GM19395 (cell line): ENCODE measurements around the gene PRDM16.

ENCODE experiments used
- ATAC-seq: cut with Tn5 transposase; IDR thresholded peaks from one replicate; pipeline ENCODE4 v1.9.1; 2021; ENCODE audit warnings: mild to moderate bottlenecking, moderate library complexity; ENCODE audit not compliant: unreplicated experiment

Gene PRDM16

GRCh38 chr1:3138623-3139151, 69.7 kb downstream of the PRDM16 start:
- ATAC-seq, result no peak

DNA sequence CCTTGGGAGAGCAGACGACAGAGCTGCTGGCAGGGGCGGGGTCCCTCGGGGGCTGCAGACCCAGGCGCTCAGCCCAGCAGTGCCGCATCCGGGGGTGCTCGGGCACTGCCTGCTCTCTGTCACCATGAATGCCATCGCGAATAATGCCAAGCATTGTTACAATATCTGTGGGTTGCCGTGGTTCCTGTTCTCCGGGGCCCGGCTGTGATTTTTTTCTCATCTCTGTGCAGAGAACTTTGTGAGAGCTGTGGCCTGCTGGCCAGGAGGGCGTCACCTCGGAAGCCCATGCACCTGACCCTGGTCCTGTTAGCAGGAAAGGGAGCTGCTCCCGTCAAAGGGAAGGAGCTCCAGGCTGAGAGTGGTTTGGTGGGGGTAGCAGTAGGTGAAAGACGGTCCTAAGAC, 70.4 kb downstream of the PRDM16 start:
- no peak for ATAC-seq

DNA sequence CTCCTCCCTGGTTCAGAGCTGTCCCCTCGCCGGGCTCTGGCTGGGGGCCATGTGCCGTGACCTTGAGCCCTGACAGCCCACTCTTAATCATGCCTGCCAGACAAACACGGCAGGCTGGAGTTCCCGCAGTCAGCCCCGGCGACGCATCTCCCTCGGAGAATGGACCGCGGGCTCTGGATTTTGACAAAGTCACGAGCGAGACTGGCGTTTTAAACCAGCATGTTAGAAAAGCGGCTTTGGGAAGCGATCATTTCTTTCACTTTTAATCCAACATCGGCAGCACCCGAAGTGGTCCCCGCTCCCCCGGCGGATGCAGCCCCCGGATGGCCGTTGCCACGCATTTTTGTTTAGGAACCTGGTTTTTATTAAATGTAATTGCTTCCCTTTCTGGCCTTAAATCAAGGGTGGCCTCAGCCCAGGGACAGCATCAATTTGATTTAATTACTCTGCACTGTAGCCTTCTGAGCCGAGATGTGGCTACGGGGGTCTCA, 70.9 kb downstream of the PRDM16 start:
- ATAC-seq, result no peak

DNA sequence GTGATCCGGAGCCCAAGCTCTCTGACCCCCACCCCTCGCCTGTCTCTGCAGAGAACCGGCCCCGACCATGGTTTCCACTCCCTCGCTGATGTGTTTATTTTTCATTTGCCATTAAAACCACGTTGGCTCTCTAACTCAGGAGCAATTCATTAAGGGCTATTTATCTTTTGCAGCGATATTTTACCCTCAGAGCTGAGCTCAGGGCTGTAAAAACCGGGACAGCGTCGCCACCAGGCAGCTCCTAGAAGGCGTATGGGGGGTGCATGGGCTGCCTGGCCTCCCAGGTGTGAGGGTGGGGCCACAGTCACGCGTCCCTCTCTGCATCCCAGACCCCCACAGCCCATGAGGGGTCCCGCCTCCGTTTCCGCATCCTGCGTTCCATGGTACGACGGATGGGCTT, 71.4 kb downstream of the PRDM16 start:
- ATAC-seq, result no peak

- ATAC-seq, result no peak
Observed at GRCh38 chr1:3141129-3141528, 72.1 kb downstream of the PRDM16 start.

DNA sequence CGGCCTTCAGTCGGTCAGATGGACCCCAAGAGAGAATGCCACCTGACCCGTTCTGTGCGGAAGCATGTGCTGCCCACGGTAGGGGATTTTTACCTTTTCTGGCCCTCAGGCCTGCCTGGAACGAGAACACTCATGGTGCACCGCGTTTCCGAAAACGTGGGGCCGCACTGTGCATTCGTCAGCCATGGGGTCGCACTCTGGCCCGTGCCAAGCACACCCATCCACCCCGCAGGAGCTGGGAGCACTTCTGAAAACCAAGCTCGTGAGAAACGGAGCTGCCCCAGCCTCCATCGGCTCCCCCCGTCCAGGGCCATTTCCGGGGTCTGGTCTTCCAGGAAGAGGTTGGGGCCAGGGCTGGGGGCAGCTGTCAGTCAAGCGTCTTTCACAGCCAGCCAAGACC, 72.8 kb downstream of the PRDM16 start:
- no peak for ATAC-seq

- no peak for ATAC-seq
Observed at GRCh38 chr1:3142236-3142635, 73.2 kb downstream of the PRDM16 start.

GRCh38 chr1:3142751-3143150, 73.7 kb downstream of the PRDM16 start:
- ATAC-seq, result no peak

DNA sequence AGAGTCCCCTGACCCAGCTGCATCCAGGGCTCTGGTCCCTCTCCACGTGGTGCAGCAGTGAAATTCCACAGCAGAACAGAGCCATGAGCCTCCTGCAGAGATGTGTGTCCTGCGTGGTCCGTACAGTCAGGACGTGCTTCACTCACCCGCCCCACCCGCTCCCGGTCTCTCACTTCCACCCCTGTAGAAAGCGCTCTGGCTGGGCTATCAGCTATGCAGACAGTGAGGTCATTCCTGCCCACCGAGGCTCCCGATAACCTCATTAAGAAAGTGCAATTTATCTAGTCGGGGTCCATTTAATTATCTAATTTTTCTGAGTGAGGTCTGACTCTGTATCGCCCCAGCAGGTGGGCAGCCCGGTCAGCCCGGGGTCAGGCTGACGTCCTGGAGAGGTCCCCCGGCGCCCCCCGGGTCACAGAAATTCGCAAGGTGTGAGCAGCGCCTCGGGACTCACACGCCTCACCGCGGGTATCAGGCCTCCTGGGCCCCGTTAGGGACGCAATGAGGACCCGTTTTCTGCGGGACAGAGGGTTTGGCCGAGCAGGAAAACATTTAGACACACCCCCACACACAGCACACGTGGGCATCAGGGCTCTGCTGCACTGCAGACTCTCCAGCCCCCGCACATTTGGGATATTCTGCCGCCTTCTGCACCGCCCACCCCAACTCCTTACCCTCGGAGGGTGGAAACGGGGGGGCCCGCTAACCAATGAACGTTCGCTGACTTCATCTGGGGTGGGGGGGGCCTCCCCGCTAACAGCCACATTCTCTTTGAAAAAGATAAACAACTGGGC, 76.7 kb downstream of the PRDM16 start:
- no peak for ATAC-seq

GRCh38 chr1:3146458-3146857, 77.5 kb downstream of the PRDM16 start:
- ATAC-seq, result no peak

GRCh38 chr1:3146907-3147306, 77.9 kb downstream of the PRDM16 start:
- ATAC-seq, result no peak

DNA sequence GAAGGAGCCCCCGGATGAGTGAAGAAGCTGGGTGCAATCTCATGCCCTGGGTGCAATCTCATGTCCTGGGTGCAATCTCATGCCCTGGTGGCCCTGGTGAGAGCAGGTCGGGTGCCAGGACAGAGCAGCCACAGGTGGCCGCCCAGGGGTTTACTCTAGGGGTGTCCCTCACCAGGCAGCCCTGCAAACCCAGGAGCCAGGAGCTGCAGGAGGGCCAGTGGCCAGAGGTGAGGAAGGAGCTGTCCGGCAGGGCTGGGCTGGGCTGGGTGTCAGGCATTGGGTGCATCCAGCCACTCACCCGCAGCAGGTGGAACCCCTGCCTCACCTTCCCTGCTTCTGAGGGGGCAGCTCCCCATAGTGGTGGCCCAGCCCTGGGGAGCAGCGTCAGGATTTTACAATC, 79.2 kb downstream of the PRDM16 start:
- no peak for ATAC-seq

DNA sequence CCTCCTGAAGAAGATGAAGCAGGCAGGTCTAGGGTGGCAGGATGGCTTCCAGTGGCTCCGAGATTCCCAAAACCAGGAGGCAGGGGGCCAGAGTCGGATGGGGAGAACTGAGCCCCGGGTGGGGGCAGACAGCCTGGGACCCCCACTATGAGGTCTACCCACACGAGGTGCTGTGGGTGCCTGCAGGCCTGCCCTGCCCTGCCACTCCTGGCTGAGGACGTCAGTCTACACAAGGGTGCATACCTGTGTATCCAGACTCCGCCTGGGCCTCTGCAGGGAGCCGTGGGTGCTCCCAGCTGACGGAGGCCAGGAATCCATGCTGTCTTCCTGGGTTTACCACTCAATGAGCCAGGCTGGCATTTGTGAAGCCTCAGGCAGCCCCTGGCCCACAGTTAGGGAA, 80.3 kb downstream of the PRDM16 start:
- ATAC-seq, result no peak

GRCh38 chr1:3151456-3151855, 82.5 kb downstream of the PRDM16 start:
- no peak for ATAC-seq

- no peak for ATAC-seq
Observed at GRCh38 chr1:3152143-3152542, 83.1 kb downstream of the PRDM16 start.

- ATAC-seq, result no peak
Observed at GRCh38 chr1:3153197-3153596, 84.2 kb downstream of the PRDM16 start.

DNA sequence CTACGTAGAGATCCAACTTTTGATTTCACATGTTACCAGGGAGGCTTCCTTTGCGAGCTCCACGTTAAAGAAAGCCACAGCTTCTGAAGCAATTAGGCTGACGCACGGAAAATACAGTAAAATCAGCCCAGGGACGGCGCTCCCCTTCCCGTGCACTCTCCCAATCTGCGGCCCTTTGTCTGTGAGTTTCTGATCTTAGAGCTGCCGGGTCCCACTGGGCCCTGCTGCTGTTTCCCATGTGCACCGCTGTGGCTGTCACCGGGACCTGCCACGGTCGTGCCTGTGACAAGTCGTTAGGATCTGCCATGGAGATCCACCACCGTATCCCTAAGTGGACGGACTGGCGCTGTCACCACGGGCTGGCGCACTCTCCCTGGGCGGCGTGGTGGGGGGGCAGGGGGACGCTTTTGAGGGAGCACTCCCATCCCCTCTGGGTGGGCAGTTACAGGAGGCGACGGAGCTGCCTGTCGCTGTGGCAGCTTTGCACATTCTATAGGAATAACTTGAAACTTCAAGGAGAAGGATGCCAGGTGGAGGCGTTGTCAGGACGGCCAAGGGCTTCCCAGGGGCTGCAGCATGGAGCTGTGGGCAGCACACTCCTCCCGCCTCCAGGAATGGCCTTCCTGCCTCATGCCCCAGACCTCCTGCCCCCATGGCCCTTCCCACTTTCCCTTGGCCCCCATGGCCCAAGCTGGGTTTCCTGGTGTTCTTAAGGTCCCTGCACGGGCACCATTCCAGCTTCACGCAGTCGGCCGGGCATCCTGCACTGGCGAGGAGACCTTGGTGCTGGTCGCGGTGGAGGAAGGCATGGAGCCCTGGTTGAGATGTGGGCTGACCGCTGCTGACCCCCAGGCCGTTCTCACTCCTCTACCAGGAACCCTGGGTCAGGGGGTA, 85.1 kb downstream of the PRDM16 start:
- no peak for ATAC-seq

DNA sequence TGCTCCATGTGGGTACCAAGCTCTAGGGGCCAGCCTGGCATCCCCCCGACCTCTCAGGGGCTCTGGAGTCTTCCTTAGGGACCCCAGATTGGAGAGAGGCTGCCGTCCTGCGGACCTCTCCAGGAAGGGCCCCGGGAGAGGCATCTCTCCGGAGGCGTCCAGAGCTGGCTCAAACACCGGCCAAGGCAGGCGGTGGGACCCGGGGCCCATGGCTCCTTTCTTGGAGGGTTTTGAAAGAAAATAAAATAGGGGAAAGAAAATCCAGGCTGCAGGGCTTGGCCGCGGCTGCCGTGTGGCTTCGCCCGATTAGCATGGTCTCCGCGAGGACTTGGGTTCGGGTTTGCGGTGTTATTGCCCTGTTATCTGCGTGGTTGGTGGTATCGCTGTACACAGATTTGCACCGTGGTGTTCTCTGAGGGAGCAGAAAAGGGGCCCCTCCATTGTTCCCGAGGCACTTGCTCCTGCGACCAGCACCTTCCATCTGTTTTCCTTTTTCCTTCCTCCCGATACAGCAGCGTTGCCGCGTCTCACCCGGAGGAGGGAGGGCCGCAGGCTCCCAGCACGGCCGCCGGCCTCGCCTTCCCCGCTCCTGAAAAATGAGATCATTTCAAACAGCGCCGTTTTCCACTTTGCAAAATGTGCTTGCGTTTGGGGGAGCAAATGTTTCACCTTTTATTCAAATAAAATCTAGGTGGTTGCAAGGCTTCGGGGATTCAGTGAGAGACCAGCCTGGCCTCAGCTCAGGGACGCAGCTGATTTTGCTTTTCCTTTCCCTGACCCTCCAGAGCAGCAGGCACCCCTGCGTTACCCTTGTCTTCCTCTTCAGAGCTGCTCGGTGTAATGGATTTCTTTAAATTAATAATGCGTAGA, 86.3 kb downstream of the PRDM16 start:
- no peak for ATAC-seq

GRCh38 chr1:3155926-3156220, 86.9 kb downstream of the PRDM16 start:
- ATAC-seq, result no peak

DNA sequence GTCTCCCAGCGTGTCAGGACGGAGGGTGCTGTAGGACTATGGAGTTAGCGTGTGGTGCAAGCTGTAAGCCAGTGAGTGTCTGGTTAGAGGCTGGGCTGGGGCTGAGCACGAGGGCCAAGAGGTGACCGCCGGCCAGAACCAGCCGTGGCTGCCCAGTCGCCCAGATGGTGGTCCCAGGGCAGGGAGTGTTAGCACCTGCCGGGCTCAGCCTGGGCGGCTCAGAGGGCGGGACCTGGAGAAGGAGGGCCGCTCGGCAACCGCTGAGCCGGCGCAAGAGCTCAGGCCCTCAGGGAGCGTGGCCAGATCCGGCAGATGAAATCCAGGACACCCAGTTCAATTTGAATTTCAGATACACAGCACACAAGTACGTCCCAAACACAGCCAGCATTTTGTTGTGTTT, 87.9 kb downstream of the PRDM16 start:
- ATAC-seq, result no peak

GRCh38 chr1:3158347-3158746, 89.3 kb downstream of the PRDM16 start:
- ATAC-seq, result no peak
